HS-27A (cell line): ENCODE data around the gene CEP104.

ENCODE experiments used
- DNase-seq: peaks from one replicate; pipeline ENCODE4 v3.0.0-alpha.2; 2012; ENCODE audit warnings: low read depth, missing footprints

Gene CEP104

DNA sequence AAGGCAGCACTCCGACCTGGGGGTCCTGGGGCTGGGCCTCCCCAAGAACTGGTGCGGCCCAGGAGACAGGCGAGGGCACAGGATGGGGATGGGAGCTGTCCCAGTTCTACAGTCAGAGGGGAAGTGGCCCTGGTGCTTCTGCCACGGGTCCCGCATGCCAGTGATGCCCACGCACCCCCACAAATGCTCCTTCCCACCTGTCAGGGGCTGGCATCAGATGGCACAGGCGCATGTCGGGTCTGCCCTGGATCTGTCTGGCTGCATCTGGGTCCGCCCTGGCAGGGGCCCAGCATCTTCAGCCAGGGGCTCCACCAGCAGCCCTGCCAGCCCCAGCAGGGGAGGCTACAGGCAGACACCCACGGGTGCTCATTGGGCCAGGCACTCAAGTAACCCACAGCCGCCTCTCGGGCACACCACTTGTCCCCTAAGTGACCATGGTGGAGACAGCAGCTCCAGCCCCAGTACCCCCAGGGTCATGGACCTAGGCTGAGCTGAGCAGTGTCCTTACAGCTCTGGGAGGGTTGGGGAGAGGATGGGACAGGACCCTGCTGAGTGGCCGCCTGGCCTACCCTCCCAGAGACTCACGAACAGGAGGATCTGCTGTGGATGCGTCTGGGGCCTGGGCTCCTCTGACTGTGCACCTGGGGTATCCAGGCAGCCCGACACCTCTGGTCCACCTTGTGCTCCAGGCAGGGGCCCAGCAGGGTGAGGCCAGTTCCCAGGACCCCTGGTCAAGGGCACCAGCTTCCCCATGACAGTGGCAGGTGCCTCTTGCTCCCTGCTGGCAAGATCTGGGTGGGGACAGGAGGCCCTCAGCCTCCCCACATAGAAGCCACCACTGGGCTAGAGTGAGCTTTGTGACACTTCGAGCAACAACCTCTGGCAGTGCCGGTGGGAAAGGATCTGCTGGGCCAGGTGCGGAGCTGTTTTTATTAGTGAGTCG, 79.1 kb downstream of the CEP104 start:
- DNase-seq, result no peak

DNA sequence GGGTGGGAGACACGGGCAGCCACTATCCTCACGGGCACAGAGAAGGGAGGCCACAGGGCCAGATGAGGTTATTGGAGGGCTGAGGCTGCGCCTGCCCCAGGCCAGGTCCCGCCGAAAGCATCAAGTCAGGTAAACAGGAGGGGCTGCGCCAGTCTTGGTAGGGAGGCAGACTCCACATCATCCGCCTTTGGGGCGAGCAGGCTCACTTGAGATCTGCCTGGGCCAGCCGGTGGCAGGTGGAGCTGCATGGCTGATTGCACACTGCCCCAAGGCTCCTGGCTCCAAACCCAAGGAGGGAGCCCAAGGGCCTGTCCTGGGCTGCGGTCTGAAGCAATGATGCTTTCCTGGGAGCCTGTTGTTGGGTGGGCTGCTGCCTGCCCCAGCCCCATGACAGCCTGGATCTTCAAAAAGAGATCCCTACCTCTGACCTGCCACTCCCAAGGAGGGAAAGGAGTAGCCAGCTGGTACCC, 79.9 kb downstream of the CEP104 start:
- no peak for DNase-seq

DNA sequence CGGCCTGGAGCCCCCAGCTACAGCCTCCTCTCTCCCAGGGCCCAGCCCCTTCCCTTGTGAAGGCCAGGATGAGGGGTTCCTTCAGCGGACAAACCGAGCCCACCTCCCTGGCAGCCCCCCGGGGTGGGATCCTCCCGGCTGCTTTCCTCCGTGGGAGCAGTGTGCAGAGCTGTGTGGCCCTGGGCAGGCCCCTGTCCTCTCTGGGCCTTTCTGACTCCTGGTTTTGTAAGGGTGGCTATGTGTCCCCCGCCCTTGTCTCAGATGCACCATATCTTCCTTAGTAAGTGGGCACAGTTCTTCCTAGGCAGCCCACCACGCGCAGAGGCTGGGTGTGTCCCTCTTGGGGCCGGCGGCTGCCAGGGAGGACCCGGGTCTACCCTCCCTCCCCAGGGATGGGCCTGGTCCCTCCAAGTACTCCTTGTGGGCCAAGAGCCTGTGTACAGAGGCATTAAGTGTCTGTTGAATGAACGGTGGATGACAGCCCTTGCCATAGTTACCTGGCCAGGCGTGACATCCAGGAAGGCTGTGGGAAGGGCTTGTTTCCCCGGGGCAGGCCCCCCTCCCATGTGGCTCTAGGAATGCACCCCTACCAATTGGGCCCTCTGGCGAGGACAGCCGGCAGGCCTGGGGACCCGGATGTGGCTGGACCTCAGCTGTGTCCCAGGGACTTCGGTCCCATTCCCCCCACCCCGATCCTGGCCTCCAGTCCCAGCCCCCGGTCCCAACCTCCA, 80.6 kb downstream of the CEP104 start:
- no peak for DNase-seq

DNA sequence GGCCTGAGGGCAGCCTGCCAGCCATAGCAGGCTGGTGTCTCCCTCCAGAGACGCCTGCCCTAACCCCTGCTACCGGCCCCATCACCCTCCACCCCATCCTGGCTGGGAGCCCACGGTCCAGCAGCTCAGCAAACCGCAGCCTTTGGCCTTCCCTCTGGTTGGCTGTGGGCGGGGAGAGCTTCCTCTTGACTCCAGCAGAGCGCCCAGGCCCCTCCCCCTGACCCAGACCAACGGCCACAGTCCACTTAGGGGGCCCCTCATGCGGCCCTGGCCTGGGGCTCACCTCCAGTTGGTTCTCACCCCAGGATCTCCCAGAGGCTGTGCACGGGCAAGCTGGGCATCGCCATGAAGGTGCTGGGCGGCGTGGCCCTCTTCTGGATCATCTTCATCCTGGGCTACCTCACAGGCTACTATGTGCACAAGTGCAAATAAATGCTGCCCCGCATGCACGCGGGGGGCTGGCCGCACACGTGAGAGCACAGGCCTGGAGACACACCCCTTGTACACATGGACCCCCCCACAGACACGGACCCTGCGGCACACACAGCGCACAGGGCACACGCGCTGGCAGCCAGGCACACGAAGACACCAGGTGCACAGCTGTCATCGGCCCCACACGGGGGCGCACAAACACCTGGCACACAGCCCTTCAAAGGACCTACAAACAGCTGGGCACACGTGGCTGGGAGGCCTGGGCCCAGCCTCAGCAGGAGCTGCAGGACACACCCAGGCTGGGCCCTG, 81.4 kb downstream of the CEP104 start:
- DNase-seq, result no peak

DNA sequence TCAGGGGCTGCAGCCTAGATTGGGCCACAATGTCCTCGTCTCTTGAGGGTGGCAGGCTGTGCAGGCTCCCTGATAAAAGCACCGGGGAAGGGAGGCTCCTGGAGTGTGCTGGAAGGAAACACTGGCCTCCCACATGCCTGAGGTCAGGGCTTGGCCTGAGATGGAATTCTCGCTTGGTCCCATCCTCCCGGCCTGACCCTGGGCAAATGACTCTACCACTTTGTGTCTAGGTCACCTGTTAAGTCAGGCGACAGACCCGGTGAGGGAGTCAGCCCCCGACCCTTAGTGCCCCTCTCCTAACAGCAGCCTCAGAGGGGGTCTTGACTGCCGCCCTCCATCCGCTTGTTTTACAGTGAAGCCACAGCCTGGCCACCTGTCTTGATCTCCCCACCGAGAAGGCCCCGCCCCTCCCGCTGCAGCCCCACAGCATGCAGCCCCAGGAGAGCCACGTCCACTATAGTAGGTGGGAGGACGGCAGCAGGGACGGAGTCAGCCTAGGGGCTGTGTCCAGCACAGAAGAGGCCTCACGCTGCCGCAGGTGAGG, 82.0 kb downstream of the CEP104 start:
- DNase-seq, result no peak

DNA sequence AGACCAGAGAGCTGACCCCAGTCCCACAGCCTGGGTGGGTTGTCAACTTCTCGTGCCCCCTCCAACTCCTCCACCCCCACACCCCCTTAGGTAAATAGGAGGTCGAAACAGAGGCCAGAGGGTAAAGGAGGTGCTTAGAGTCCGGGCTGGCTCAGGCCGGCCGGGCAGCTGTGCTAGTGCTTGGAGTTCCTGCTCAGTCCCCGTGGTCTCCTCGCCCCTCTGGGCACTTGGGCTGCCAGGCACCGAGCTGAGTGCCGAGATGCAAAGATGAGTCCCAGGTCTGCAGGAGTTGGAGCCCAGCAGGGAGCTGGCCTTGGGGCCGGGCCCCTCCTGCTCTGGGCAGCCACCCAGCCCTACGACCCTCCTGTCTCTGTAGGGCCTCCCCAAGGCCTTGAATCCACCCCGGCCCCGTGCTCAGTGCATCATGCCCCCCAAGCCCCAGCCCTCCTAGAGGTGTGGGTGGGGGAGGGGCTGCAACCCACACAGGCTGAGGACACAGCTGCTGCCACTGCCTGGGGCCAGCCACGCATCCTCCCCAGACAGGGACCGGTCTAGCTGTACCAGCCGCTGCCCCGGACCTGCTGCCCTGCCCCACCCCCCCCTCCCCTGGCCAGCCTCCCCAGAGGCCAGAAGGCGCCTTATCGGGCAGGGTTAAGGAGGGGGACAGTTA, 82.6 kb downstream of the CEP104 start:
- no peak for DNase-seq

DNA sequence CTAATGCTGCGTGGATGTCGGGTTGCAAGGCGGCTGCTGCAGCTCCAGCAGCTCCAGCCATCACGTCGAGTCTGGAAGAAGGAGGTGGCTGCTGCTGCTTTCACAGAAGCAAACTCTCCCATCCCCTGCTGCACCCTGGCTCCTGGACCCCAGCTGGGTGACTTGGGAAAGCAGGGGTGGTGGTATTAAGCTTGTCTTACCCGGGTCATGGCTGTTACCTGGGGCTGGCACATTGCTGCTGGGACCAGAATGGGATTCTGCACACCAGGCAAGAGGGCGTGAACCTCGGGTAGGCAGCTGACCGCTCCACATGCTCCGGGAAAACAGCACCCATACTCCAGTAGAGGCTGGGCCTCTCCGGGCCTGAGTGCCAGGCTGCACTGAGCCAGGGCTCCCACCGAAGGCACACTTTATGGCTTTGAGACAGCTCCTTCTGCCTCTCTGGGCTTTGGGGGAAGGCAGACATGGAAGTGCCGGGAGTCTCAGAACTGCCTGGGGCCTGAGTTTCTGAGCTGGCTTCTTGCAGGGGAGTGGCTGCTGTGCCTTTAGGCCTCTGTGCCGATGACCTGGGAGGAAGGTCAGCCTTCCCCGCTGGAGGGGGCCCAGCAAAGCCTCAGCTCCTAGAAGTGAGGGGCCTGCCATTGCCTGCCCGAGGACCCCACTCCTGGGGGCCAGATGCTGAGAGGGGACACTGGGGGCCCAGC, 83.3 kb downstream of the CEP104 start:
- DNase-seq, result no peak

DNA sequence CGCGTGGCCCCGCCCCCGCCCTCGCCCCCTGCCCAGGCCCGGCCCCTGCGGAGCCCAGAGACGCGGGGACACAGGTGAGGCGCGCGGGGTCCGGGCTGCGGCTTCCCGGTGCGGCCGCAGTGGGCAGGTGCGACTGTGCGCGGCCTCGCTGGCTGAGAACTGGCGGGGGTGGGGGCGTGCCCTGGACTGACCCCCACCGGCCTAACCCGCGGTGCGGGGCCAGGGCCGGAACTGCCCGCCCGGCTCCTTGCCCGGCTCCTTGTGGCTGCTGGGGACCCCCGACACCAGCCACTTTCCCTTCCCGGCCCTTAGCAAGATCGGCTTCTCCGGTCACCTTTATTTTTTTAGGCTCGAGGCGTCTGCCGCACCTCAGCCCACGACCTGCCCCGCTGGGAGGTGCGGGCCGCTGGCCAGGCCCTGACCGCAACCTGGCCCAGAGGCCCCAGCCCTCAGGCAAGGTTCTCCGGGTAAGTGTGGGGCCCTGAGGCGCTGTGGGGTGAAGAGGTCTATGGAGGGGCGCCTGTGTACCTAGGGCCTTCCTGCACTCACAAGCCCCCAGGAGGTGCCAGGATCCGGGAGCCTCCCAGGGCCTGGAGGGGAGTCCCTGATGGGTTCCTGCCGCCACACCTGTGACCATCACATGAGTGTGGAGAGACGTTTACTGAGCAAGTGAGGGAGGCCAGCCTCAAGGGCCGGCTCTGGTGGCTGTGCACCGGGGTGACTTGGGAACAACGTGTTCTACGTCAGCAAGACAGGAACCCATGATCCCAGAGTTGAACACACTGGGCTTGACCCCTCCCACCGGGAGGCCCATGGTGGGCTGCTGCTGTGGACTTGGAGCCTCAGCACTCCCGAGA, 84.1 kb downstream of the CEP104 start, which contains the start of gene SMIM1:
TSS of gene SMIM1 (plus strand) at position 35 of the 857 bp plus-strand sequence. CDS start 2,625 bp downstream, outside the sequence.
- DNase-seq, result no peak

DNA sequence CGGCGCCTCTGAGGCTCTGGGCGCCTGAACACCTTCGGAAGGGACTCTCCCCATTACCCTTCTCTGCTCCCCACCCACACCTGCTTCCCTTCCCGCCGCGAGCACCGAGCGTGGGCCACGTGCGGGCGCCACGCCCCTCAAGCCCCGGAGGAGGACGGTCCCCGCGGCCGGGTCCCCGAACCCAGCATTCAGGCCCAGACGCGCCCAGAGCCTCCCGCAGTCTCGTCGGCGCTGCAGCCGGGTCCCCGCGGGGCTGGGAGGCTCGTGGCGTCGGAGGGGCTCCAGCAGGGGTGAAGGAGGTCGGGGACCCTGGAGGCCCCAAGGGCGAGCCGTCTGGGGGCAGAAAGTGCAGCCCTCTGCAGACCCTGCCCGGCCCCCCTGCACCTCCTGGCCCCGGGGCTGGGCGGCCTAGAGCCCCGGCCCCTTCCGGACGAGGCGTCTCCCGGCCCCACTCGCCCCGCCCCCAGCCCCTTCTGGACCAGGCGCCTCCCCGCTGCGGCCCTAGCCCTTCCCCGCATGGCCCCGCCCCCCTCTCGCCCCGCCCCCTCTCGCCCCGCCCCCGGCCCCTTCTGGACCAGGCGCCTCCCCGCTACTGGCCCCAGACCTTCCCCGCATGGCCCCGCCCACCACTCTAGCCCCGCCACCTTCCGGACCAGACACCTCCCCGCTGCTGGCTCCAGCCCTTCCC, 84.8 kb downstream of the CEP104 start:
- no peak for DNase-seq

DNA sequence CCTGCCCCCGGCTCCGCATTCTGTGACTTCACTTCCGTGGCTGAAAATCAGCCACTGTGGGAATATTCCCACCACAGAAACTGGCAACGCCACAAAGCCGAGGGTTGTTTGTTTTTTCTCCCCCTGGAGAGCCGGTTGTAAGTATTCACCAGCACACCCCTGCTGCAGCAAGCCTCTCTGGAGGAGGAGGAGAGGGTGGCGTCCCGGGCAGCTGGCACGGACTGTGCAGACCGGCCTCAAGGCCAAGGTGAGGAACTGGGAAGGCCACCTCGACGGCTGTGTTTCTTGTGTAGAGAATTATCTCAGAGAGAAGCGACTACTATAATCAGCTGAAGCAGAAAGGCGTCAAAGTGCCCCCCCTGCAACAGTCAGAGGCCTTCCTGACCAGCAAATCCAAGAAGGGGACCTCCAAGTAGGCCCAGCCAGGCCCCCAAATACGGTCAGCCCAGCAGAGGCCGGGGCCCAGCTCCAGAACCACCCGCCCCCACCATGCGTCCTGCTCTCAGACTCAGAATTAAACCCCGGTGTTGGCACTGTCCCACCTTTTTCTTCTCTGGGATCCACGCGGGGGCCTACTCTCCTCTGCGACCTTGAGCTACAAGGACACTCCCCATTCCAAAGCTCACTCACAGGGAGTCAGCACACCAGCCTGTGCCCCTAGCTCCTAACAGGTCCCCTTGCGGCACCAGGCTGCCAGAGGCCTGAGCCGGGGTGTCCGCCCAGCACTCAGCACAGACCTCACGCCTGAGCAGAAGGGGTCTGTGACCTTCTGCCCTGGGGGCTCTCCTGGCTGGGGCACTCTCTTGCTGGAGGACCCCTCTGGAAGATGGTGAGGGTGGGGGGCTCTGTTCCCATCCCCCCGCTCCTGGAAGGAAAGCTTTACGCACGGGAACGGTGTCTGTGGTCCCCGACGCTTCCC, 85.6 kb downstream of the CEP104 start:
- no peak for DNase-seq

DNA sequence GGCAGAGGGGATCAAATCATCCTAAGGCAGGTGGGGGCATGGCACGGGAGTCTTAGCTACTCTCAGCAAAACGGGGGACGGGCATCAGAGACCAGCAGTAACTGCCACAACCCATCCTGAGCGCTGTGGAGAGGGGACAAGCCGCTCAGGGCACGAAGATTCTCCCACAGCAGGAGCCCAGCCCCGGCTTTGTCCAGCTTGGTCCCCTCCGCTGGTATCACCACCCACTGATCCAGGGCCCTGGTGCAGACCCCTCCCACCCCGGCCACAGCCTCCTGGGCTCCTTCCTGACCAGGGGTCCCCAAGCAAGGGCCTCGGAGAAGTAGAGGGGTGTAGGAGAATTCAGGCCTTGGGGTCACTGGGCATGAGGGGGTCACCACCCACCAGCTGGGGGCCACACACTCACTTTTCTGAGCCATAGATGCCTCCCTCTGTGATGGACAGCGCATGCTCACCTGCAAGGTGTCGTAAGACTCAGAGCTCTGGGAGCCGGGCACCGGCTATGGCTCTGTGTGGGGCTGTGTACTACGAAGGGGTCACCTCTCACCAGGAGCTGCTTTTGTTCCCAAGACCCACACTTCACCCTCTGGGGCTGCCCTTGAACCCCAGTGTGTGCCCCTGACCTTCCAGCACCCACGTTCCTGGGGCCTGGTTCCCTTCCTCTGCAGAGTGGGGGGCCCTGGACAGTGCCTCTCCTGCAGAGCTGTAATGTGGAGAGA, 86.8 kb downstream of the CEP104 start:
- DNase-seq, result no peak

DNA sequence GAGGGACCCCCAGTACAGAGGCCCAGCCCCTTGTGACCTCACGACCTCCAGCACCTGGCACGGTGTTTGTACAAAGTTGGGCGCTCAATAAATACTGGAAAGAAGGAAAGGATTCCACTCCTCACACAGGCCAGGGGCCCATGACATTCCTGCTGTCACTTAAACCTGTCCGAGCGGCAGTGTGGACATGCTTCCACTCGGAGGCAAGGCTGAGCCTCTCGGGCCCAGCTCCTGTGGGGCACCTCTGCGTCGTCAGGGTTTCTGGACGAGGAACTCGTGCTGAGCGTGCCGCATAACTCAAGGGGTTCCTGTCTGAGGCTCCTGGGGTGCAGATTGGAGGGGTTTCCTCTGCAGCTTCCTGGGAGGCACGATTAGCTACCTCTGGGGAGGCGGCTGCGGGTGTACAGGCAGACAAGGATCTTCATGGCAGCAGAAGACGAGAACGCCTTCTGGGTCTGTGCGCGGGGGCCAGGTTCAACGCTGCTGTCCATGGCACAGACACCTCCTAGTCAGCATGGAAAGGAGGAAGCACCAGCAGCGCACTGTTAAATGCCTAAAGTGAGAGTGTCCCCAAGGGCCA, 88.1 kb downstream of the CEP104 start:
- no peak for DNase-seq

DNA sequence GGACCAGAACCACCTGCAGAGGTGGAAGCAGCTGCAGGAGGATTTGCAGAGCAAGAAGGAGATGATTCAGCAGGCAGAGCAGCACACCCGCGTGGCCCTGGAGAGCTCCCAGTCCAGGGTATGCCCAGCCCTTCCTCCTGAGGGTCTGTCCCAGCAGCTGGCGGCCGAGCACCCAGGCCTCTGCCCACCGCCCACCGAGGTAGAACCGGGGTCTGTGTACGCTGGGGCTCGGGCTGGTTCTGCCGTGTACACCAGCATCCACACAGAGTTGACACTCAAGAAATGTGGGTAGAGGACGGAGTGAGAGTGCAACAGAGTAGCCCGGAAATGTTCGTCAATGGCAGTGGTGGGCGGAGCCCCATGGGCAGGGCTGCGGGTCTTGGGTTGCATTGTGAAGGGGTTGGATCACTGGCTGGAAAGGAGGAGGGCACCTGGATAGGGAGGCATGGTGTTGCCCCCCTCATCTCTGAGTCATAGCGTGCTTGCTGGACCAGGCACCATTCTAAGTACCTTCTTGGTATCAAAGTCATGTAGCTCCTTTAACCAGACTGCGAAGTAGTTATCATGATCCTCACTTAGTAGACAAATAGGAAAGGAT, 89.6 kb downstream of the CEP104 start:
- no peak for DNase-seq

DNA sequence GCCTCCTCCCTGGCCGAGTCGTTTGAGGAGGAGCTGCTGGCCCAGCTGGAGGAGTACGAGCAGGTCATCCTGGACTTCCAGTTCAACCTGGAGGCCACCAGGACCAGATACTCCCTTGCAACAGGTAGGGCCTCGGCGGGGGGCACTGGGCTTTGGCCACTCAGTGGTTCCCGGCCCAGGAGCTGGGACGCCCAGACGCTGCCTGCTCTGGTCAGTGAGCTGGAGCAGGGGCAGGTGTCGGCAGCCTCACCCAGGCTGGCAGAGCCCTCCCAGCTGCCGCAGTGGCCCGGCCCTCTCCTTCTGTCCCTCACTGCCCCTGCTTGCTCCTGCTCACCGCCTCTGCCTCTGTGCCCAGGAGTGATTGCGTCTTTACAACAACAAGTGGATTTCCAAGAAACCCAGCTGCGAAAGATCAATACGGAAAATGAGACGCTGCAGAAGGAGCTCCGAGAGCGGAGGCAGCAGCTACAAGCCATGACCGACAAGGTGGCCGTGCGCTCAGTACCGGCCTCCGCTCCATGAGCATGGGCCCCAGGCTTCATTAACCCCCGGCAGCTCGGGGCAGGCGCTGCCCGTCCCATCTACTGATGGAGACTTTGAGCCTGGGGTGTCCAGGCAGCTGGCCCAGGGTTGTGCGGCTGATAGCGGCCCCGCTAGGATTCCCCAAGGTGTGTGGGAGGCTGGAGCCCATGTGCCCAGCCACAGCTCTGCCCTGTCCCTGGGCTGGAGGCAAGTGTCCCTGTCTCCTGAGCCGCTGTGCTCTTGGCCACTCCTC, 93.5 kb downstream of the CEP104 start:
- no peak for DNase-seq

DNA sequence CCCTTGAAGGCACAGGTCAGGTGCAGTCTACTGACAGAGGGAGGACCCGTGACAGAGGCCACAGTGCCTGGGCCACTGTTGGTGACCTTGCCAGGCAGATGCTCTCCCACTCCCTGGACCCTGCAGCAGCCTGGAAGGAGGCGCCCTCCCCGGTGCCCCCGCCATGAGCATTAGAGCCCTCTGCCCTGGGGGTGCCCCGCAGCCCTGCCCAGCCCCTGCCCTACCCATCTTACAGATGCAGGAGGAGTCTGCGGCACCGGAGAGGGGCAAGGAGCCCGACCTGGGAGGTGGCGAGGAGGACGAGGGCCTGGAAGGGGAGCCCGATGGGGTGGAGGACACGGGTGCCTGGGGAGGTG, 94.2 kb downstream of the CEP104 start:
- DNase-seq, result no peak
